HG03097 (cell line): ENCODE data around the gene TSSK2.

Source experiments
- ATAC-seq: cut with Tn5 transposase; IDR thresholded peaks from one replicate; pipeline ENCODE4 v1.9.1; 2021; ENCODE audit not compliant: unreplicated experiment, low FRiP score

Gene TSSK2

DNA sequence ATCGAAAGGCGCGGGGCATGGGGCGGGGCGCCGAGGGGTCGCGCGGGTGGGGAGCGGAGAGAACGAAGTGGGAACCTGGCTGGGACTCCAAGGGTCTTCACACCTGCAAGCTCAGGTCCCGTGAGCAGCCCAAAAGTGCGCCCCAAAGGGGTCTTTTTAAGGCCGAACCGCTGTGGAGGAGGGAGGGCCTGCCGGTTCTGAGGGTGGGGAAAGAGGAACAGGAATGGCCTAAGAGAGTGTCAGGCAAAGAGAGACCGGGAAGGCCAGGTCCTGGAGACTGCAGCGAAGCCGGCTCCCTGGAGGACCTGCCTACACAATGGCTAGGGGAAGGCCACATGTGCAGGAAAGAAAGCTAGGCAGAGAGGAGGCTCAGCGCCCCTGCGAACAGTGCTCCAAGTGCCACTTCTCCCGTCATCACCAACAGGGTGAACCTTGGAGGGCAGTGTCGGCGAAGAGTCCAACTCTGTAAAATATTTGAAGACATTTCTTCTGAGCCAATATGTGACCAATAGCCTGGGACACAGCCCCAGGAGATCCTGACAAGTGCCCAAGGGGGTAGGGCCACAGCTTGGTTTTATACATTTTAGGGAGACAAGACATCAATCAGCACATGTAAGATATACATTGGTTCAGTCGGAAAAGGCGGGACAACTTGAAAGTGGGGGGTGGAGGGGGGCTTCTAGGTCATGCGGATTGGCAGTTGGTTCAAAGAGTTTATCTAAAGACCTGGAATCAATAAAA, 8.2 kb upstream of the TSSK2 start:
- ATAC-seq, result no peak

DNA sequence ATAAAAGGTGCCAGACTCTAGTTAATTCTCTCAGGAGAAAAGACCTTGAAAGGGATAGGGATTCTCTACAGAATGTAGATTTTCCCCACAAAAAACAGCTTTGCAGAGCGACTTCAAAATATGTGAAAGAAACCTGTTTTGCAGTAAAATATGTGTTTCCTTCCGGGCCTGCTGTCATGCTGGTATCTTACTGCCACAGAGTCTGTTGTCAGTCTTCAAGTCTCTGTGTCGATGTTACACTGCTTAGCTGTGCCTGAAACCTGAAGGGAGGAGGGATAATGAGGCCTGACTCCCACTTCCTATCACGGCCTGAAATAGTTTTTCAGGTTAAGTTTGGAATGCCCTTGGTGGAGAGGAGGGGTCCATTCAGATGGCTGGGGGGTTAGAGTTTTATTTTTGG, 7.2 kb upstream of the TSSK2 start:
- no peak for ATAC-seq

DNA sequence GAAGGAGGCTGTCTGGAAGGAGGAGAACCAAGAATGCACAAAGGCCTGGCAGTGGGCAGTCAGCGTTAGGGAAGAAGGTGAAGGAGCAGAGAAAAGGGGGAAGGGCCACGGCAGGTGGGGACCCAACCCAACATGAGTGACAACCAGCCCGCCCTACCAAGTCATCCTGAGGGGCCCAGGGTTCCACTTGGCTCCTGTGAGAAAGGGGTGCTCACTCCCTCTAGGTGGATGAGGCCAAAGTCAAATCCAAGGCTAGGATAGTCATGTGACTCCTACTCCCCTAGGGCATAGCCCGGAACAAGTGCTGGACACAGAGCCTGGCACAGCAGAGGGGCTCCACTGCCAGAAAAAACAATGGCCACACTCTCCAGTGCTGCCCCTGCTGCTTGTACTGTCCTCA, 6.7 kb upstream of the TSSK2 start:
- ATAC-seq, result no peak

GRCh38 chr22:19125011-19125410, 6.1 kb upstream of the TSSK2 start:
- ATAC-seq, result no peak

DNA sequence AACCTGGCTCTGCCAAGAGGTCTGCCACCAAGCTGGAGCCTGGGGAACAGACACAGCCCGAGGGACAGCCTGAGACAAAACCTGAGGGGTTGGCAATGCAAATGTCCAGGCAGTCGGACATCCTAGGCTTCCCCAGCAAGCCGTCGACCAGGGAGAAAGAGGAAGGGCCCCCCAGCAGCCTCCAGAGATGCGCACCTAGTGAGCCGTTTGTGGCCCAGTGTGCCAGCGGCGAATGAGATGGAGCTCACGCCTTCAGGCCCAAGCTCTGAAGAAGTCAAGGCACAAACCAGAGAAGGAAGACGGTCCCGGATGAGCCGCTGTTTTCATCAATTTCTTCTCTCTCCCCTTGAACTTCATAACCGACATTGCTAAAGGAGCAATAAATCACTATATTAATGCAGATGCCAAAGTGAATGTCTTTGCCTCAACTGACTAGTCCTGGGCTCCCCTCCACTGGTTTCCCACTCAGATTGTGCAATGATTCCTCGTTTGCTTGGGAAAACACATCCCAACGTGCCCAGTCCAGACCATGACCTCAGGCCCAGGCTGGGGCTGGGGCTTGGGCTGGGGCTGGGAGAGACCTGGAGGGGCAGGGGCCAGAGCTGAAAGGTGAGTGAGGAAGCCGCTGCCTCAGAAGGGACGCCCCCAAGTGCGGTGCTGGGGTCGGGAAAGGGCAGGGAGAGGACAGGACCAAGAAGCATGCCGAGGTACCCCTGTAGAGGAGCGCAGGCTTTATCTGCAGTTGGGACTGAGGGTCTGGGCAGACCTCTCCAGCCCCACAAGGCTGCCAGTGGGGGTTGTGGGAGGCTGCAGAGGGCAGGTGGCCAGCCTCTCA, 5.4 kb upstream of the TSSK2 start:
- ATAC-seq, result no peak

DNA sequence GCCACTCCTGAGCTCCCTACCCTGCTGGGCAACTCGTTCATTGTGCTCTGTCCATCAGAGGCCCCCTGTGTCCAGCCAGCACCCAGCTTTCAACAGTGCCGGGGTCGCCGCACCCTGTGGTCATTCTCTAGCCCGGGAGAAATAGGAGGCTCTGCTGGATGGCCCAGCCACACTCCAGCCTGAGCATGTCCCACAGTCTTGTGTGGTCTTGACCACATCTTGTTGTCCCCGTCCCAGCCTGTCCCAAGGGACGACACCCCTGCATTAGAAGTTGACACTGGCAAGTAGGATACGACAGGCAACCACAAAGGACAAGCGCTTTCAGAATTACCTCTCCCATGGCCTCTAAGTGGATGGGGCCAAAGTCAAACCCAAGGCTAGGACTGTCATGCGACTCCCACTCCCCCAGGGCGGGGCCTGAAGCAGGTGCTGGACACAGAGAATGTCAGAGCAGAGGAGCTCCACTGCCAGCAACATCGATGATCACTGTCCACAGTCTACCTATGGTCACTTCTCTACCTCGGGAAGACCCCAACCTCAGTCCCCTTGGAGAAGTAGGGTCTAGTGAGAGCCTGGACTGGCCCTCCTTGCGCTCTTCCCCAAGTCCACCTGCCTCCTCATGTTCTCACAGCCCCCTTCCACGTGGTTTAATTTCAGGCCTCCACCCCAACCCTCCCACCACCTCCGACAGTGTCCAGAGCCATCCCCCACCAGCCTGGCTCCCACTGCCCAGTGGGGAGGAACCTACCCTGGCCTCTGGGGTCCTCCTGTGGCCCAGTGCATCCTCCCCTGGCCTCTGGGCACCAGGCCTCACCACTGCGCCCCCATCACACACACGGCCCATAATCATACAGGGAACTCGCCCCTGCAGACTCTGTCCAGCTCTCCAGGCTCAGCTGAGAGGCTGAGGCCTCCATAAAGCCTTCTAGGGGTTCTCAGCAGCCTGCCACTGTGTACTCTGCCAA, 4.5 kb upstream of the TSSK2 start:
- ATAC-seq, result no peak

GRCh38 chr22:19127329-19128008, 3.6 kb upstream of the TSSK2 start:
- no peak for ATAC-seq

DNA sequence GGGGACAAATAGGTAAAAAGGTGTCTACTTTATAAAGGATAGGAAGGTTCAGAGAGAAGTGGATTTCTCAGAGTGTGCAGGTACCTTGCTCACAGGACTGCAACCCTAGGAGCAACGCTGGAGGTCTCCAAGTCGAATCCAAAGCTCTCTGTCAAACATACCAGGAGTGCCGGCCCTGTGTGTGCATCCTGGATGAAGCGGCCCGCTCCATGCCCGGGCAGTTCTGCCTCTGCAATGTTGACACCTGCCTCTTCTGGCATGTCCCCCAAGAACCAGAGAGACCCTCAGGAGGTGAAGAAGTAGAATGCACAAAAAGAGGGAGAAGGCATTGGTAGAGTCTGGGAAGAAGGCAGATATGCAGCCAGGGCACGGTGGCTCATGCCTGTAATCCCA, 3.1 kb upstream of the TSSK2 start:
- no peak for ATAC-seq

DNA sequence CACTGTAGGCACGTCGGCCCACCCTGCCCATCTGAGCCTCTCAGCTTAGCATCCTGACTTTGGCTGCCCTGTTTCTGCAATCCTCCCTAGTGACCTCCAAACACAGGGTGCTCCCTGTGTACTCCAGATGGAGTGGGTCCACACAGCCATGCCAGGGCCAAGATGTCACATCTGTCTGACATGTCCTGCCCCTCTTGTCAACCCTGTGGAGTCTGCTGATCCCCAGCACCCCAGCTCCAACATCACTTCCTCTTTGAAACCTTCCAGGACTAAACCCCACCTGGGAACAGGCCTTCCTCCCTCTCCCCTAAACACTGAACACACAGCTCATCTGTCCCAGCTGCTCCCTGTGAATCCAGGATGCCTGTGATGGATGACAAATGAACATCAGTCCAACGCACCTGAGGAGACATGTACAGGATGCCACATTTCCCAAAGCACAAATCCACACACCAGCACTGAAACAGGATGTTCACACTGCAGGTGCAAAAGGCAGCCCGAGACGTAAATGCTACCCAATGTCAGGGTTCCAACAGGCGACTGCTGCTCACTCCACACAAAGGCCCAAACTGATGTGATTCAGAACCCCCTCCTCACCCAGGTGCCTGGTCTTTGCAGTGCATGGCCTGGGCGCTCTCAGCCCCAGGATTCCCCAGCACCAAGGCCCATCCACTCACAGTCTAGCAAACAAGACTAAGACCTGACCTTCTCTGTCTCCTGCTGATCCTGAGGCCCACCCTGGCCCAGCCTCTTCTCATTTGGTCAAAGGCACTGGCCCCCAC, 2.0 kb upstream of the TSSK2 start:
- ATAC-seq, result no peak

- no peak for ATAC-seq
Measured at GRCh38 chr22:19129871-19130270, 1.2 kb upstream of the TSSK2 start.

GRCh38 chr22:19131685-19132015, 542 bp downstream of the TSSK2 start:
- no peak for ATAC-seq

DNA sequence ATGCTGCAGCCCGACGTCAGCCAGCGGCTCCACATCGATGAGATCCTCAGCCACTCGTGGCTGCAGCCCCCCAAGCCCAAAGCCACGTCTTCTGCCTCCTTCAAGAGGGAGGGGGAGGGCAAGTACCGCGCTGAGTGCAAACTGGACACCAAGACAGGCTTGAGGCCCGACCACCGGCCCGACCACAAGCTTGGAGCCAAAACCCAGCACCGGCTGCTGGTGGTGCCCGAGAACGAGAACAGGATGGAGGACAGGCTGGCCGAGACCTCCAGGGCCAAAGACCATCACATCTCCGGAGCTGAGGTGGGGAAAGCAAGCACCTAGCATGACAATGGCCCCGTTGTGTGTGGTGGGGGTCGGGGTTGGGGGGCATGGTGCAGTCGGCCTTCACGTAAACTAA, 1.0 kb downstream of the TSSK2 start:
- no peak for ATAC-seq

DNA sequence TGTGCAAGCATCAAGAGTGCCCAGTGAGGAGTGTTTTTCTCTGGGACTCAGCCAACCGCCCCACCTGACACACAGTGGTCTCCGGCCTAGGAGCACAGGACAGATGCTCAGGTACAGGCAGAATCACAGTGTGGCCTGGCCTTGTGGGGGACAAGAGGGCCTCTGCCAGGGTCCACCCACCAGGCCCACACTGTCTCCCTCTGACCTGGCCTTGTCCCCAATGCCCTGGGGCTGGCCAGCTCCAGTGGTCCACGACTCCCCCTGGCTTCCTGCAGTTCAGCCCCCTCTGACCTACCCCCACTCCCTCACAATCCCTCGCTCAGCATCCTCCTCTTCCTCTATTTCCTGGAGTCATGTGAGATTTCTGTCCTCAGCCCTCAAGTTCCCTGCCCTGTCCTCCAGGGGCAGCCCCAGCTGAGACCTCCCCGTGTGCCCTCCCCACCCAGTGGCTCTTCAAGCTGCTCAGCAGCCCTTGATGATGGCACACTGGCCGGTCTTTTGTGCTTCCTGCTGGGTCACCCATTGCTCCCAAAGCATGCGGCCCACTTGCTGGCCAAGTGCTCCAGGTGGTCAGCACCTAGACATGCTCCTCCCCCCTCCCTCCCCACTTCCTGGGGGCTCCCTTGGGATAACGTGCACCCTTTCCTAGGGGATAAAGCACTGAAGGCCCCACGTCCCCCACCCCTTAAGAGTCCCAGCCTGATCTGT, 1.7 kb downstream of the TSSK2 start:
- no peak for ATAC-seq

DNA sequence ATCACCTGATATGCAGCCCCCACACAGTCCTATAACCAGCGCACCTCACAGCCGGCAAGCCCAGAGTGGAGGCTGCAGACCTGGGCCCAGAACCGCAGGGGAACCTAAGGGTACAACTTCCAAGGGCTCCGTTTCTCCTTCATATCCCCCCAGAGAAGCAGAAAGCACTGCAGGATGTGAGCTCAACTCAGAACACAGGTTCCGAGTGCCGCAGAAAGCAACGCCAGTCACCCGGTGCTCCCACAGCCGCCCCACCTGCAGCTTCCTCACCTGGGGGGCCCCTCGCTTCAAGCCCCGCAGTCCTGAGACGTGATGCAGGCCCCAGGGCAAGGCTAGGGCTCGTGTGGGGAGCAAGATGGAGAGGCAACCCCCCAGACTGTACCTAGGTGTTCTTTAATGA, 2.5 kb downstream of the TSSK2 start:
- no peak for ATAC-seq

- ATAC-seq, result no peak
Measured at GRCh38 chr22:19134176-19134831, 3.2 kb downstream of the TSSK2 start.

DNA sequence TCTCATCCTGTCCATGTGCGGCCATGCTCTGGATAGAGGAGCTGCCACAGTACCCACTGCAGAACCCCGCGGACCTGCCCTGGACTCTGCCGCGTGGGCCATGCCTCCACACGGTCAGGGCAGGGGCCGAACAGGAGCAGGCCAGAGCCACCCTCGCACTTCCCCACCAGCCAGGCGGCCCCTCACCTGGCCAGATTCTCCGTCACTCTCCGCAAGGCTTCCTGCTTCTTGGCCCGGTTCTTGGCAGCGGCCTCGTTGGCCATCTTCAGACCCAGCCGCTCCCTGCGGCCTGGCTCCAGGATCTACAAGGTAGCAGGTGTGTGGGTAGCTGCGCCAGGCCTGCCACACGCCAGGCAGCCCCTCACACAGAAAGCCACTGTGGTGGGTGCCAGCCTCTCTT, 3.8 kb downstream of the TSSK2 start:
- no peak for ATAC-seq

DNA sequence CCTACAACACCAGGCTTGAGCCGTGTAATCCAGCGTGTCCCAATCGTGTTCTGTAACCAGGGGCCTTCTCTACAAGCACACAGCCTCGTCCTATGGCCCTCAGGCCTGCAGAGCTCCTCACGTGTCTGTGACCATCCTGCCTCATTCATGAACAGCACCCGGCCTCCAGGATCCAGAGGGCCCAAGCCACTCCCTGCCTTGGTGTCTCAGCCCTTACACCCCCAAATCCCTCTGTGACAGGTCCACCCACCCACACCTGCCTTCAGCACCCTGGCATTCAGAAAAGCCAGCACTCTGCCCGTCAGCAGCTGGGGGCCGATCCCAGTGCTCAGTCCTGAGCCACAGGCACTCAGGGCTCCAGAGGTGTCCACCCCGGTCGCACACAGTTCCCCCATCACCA, 5.8 kb downstream of the TSSK2 start:
- ATAC-seq, result no peak

- ATAC-seq, result no peak
Measured at GRCh38 chr22:19137384-19138216, 6.5 kb downstream of the TSSK2 start.
